Measurements from ENCODE around the gene TUNAR. TPM values are rescaled to one million over a fixed set of nuclear protein-coding genes. Genes with fewer than 3 reads are reported as not detected.

TUNAR gene
- total and polyA plus RNA-seq, 2 experiments from 2014 or later = 23.1 to 56.2 TPM

GRCh38 chr14:95953111-95953724 lies 76.6 kb downstream of the TUNAR start:
- no peaks in the 10 kb centered on the region for H4K20me1 ChIP-seq (replicated peaks; ENCODE audit: insufficient read depth)
- H3K9me2 ChIP-seq (ENCODE audit: insufficient read depth) = peaks cover 17% of the 10 kb centered on the region; the same call in 1 of the 2 replicates
- H3K4me3 ChIP-seq = no peak overlapping the region
- peaks cover 27% of the 10 kb centered on the region for H3K4me1 ChIP-seq (ENCODE audit: insufficient read depth)
- DNase-seq (ENCODE audit: low spot score) = peak; percentile 86
- no peak overlapping the region for H2AFZ ChIP-seq
- Mint-ChIP-seq H3K4me3 (no peak overlapping the region), H3K27me3 (ENCODE audit: insufficient read depth, low read depth, poor library complexity) (peaks cover 14% of the 10 kb centered on the region), H3K4me1 (peaks cover 52% of the 10 kb centered on the region), H3K36me3 (ENCODE audit: low read depth) (peaks cover 15% of the 10 kb centered on the region), H3K27ac (no peak overlapping the region), H3K9me3 (peaks cover 12% of the 10 kb centered on the region; the same call in 2 of the 3 replicates)
- no peak overlapping the region for H3K4me2 ChIP-seq
- no peaks in the 10 kb centered on the region for H3K27me3 ChIP-seq (ENCODE audit: insufficient read depth)
- no peaks in the 10 kb centered on the region for H3F3A ChIP-seq (replicated peaks; ENCODE audit: low read depth)
- TF ChIP-seq ZNF462 (CRISPR knock-in tag; IDR thresholded peaks at IDR 0.05) (0 out of 2 replicates have a peak, but pooled peaks have one; percentile 62), POLR2AphosphoS5 (IDR thresholded peaks at IDR 0.05; ENCODE audit: low read depth) (no peak), EZH2phosphoT487 (IDR thresholded peaks at IDR 0.05; ENCODE audit: unreplicated experiment) (no peak), CREB1 (CRISPR knock-in tag; IDR thresholded peaks at IDR 0.05; ENCODE audit: low read depth) (no peak), CTCF (conservative IDR thresholded peaks at IDR 0.05; ENCODE audit: low read depth in 2 of 2) (no peak), ZNF114 (CRISPR knock-in tag; IDR thresholded peaks at IDR 0.05) (no peak), JUNB (IDR thresholded peaks at IDR 0.05; ENCODE audit: unreplicated experiment) (no peak), NANOG (IDR thresholded peaks at IDR 0.05; ENCODE audit: borderline replicate concordance) (no peak), EZH2 (IDR thresholded peaks at IDR 0.05; ENCODE audit: low read depth, unreplicated experiment) (no peak), ZNF331 (CRISPR knock-in tag; IDR thresholded peaks at IDR 0.05; ENCODE audit: low read depth) (no peak), STAT1 (IDR thresholded peaks at IDR 0.05; ENCODE audit: unreplicated experiment) (no peak), REST (IDR thresholded peaks at IDR 0.05; ENCODE audit: unreplicated experiment) (peak; percentile 95)
- TF ChIP-seq, protein P1, sequence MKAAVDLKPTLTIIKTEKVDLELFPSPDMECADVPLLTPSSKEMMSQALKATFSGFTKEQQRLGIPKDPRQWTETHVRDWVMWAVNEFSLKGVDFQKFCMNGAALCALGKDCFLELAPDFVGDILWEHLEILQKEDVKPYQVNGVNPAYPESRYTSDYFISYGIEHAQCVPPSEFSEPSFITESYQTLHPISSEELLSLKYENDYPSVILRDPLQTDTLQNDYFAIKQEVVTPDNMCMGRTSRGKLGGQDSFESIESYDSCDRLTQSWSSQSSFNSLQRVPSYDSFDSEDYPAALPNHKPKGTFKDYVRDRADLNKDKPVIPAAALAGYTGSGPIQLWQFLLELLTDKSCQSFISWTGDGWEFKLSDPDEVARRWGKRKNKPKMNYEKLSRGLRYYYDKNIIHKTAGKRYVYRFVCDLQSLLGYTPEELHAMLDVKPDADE (IDR thresholded peaks at IDR 0.05) = no peak
- no peaks in the 10 kb centered on the region for H3K36me3 ChIP-seq (ENCODE audit: insufficient read depth)
- ATAC-seq = peak; percentile 15; the same call in 2 of the 3 replicates
- H3K79me2 ChIP-seq (replicated peaks; ENCODE audit: insufficient read depth) = no peaks in the 10 kb centered on the region
- no peak overlapping the region for H3K27ac ChIP-seq (ENCODE audit: low read depth)
